Inflammatory macrophage treated with lipopolysaccharide for 1 hour (primary cell): ENCODE measurements around the gene EPN2.
A peak's percentile ranks its signal among the peaks of the same experiment; 100 is the strongest.
"Not testable (repeated sequence)": the region's sequence is repeated elsewhere in the genome, so short reads cannot be mapped to it uniquely, and the experiment has no call there.

Experiments used
- DNase-seq, 2 donors: peaks; one replicate each; pipeline ENCODE4 v3.0.0-alpha.2; 2020 to 2022

Gene EPN2

GRCh38 chr17:19346351-19347255 is 109.4 kb downstream of the EPN2 start:
- no peak for DNase-seq

DNA sequence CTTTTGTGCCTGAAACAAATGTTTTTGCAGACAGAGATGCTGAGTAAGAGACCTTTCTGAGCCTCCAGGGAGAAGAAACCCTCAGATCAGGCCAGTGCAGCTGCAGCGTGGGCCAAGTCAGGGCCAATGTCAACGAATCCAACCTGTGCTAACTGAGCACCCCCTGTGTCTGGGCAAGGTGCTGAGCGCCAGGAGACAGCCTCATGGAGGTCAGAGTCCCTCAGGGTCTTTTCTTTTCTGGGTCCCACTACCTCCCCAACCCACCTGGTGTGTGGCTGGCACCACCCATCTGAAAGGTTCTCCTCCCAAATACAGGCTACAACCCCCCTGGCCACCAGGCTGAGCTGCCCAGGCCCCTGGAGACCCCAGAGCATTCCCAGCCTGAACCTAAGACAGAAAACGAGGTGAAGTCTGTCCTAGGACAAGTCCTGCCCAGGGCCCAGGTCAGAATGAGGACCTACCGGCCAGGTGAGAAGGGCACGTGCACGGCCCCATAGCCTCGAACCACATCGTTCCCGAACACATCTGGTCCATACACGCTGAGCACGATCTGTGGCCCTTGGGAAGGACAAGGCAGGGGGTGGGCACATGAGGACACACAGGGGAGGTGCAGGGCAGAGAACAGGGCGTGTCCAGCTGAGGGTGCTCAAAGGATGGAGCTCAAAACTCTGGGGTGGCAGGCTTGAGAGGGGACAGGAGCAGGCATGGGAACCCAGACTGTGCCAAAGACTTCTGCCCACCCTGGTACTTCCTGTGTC is 110.3 kb downstream of the EPN2 start:
- no peak for DNase-seq

GRCh38 chr17:19348081-19348650 is 111.0 kb downstream of the EPN2 start:
- DNase-seq: no peak

DNA sequence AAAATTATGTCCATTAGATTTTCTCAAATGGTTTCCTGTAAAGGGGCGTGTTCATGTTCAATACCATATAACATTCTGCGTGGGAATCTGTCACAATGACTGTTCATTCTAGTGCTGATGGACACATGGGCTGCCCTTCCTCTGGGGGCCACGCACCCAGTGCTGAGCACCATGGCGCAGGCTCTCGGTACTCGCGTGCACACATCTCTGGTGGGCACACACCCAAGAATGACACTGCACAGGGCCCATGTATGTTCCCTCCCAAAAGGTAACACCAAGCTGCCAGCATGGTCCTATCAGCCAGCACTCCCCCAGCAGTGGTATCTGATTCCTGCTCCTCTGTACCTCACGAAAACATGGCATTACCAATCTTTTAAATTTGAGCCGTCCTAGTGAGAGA is 111.6 kb downstream of the EPN2 start:
- no peak for DNase-seq

DNA sequence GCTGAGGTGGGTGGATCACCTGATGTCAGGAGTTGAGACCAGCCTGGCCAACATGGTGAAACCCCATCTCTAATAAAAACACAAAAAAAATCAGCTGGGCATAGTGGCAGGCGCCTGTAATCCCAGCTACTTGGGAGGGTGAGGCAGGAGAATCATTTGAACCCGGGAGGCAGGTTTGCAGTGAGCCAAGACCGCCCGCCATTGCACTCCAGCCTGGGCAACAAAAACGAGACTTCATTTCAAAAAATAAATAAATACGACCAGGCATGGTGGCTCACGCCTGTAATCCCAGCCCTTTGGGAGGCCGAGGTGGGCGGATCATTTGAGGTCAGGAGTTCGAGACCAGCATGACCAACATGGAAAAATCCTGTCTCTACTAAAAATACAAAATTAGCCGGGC is 116.2 kb downstream of the EPN2 start:
- not testable (repeated sequence) for DNase-seq

DNA sequence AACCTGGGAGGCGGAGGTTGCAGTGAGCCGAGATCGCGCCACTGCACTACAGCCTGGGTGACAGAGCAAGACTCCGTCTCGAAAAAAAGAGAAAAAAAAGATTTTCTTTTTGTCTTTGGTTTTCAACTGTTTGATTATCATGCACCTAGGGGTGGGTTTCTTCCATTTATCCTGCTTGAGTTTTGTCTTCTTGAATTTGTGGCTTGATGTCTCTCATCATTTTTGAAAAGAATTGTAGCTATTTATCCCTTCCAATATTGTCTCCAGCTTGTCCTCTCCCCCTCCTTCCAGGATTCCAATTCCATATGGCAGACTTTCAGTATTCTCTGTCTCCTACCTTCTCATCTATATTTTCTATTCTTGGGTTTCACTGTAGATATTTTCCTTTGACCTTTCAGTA is 117.6 kb downstream of the EPN2 start:
- DNase-seq: no peak

DNA sequence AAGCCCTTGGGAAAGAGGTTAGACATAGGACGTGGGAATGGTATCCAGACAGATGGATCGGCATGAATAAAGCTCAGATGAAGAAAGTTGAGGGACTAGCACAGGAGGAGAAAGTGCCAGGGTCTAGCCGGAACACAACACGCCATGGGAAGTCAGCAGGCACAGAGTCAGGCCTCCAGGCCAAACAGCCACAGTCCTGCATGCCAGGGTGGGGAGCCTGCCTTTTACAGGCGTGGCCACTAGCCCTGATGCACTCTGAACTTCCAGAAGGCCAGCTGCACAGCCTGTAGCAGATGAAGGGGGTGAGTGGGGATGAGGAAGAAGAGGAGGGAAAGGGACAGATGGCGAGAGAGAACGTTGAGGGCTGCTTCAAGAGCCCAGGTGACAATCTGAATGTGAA is 120.2 kb downstream of the EPN2 start:
- DNase-seq: no peak

DNA sequence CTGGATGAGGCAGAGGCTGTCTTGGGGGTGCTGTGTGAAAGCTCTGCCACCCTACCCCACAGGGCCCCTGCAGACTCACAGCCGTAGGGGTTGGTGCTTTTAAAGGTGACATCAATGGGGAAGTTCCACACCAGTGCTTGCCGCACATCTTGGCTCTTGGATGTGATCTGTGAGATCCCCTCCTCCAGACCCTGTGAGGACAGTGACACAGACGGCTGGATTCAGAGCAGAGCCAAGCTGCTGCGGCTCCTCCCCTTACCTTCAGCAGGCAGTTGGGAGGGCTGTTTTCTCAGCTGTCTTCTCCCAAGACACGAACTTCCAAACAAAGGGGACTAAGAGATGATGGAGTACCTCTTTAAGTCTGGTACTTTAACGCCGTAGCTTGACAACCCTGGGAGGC is 120.6 kb downstream of the EPN2 start:
- no peak for DNase-seq

DNA sequence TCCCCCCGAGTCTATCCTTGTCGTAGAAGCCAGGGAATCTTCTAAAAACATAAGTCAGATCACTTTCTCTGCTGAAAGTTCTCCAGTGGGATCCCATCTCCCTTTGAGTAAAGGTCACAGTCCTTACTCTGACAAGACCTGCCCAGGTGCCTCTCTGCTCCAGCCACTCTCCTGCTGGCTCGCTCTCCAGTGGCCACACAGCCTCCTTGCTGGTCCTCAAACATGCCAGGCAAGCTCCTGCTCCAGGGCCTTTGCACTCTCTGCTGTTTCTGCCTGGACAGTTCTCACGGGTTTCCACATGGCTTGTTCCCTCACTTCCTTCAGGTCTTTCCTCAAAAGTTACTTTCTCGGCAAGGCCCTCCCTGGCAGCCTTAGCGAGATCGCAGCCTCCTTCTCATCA is 122.0 kb downstream of the EPN2 start:
- DNase-seq: no peak

DNA sequence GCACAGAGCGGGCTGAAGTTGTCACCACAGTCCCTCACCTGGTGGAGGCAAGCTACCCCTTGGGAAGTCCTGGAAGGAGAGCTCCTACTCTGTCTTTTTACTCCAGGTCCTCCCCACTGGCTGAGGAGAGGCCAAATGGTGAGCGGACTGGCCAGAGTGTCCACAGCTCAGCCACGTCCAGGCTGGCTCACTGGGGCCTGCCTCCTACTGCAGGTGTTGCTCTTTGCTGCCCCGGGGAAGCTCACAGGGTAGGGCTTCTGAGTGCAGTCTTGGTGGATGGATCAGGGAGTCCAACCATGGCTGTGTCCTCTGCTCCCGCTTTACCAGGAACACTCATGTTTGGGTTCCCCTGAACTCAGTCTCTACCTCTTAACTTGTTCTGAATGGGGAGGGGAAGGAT is 122.7 kb downstream of the EPN2 start:
- no peak for DNase-seq

- DNase-seq: no peak
These were observed 123.6 kb downstream of the EPN2 start for GRCh38 chr17:19360772-19361171.

DNA sequence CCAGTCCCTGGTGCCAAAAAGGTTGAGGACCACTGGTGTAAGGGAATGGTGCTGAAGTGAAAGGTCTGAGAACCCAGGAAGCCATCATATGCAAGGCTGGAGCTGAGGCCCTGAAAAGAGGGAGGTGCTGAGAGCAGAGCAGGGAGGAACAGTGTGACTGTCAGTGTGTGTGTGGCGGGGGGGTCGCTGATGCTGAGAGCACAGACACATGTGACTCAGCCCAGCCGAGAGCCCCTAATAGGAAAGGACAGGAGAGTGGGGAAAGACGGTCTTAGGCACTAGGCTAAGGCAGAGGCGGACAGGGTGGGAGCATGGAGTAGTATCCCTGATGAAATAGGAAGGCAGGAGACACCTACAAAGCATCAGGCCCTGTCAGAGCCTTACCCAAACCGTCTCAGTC is 124.2 kb downstream of the EPN2 start:
- DNase-seq: no peak

GRCh38 chr17:19361944-19362276 is 124.7 kb downstream of the EPN2 start:
- DNase-seq: no peak

- DNase-seq: peak; percentile 80 to 99
These were observed 125.3 kb downstream of the EPN2 start, which contains the start of gene B9D1 for GRCh38 chr17:19362277-19363113. TSS of gene B9D1 (minus strand) at chr17:19362723. CDS start at chr17:19362569, 154 bp downstream.

- DNase-seq: no peak
These were observed 125.9 kb downstream of the EPN2 start for GRCh38 chr17:19363114-19363438.

- no peak for DNase-seq
These were observed 126.4 kb downstream of the EPN2 start for GRCh38 chr17:19363460-19364035.

- DNase-seq: no peak
These were observed 127.7 kb downstream of the EPN2 start for GRCh38 chr17:19364699-19365498.

DNA sequence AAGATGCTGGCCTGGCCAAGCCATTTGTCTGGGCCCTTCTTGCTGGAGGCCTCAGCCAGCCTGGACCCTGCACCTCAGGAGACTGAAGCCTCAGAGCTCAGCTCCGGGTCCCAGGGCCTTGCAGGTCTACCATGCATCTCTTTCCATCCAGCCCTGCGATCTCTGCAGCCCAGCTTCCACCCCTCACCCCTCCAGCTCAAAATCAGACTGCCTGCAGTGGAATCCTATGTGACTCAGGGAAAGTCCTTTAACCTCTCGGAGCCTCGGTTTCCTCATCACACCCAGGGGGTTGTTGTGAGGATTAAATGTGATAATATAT is 128.3 kb downstream of the EPN2 start:
- no peak for DNase-seq

DNA sequence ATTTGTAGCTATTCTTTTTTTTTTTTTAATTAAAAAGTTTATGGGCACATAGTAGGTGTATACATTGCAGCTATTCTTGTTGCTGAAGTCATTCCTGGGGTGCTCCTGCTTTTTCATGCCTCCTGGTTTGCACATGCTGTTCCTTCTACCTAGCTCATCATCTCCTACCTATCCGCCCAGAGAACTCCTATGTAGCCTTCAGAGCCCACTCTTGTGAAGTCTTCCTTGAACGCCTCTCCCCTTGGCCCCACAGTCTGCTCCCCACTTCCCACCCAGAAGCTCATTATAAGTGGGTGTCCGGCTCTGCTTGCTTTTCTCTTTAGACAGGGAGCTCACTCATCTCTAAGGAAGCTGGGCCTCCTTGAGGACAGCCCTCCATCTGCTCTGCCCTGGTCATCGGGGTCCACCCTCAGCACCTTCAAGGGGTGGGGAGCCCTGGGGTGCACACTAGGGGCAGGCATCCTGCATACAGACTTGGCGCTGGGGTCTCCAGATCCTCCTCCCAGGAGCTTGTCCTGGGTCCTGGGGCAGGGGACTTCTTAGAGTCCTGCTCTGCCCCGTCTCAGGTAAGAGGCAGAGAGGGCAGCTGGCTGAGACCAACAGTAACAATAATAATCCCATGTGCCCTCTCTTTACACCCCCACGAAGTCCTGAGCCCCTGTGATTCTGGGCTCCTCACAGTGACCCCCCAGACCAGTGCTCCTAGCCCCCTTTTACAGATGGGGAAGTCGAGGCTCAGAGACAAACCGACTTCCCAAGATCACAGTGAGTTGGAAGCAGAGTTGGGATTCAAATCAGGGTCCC is 128.9 kb downstream of the EPN2 start:
- DNase-seq: no peak

DNA sequence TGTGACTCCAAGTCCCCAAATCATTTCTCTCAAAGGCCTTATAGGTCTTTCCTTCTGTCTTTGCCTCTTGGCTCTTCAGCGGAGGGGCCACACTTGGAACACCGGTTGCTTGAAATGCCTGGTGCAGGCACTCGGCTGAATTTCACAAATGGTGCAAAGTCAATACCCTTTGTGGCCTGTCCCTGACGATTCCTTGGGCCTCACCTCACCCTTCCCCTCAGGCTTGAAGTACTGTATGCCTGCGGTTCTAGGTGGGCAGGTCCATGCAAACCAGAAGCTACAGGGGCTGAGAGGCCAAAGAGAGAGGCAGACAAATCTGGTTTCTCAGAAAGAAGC is 129.4 kb downstream of the EPN2 start:
- no peak for DNase-seq

- DNase-seq: peak; percentile 38 to 44
These were observed 131.1 kb downstream of the EPN2 start for GRCh38 chr17:19368229-19368628.
